ENCODE measurements around the gene CAPN13.

CAPN13 gene

GRCh38 chr2:30807249-30807648, at the start of gene CAPN13:
Gene CAPN13 (minus strand): TSS chr2:30807446. CDS start chr2:30787325, 20,121 bp downstream.
- H3K27ac ChIP-seq, result peak within 1 kb of the TSS; percentile 42; the same call in 1 of the 2 replicates
- TF ChIP-seq CTCF (conservative IDR thresholded peaks at IDR 0.05), result peak; percentile 47; the same call in 1 of the 2 replicates

- H3K27ac ChIP-seq, result no peak overlapping the region
Measured at GRCh38 chr2:30847841-30848240, 40.6 kb upstream of the CAPN13 start.

GRCh38 chr2:30847329-30847728, 40.1 kb upstream of the CAPN13 start:
- H3K27ac ChIP-seq, result no peak overlapping the region
- no peak for TF ChIP-seq CTCF (conservative IDR thresholded peaks at IDR 0.05)

More at GRCh38 chr2:30847841-30848240, 40.6 kb upstream of the CAPN13 start:
- no peak for TF ChIP-seq CTCF (conservative IDR thresholded peaks at IDR 0.05)

GRCh38 chr2:30828586-30828985, 21.3 kb upstream of the CAPN13 start:
- TF ChIP-seq CTCF (conservative IDR thresholded peaks at IDR 0.05), result no peak
- no peak overlapping the region for H3K27ac ChIP-seq

- no peak for TF ChIP-seq CTCF (conservative IDR thresholded peaks at IDR 0.05)
- H3K27ac ChIP-seq, result no peak overlapping the region
Measured at GRCh38 chr2:30826916-30827315, 19.7 kb upstream of the CAPN13 start.

- no peak overlapping the region for H3K27ac ChIP-seq
- TF ChIP-seq CTCF (conservative IDR thresholded peaks at IDR 0.05), result no peak
Measured at GRCh38 chr2:30826481-30826880, 19.2 kb upstream of the CAPN13 start.

- TF ChIP-seq CTCF (conservative IDR thresholded peaks at IDR 0.05), result no peak
- peak overlapping the region; percentile 26; the same call in 1 of the 2 replicates for H3K27ac ChIP-seq
Measured at GRCh38 chr2:30823452-30823851, 16.2 kb upstream of the CAPN13 start.

Data from VCaP (cell line).